Smooth muscle cell (in vitro differentiated cells): ENCODE data around the gene KRT71. TPM values are rescaled to one million over a fixed set of nuclear protein-coding genes. Genes with fewer than 3 reads are reported as not detected.

Source experiments
- DNase-seq: peaks from one replicate; lab custom pipeline; 2025; ENCODE audit not compliant: unreplicated experiment; lab: John Stamatoyannopoulos, UW
- H2AFZ ChIP-seq: fragments of 200-600 bp; sonication (generic); 2 replicates; pipeline ENCODE4 v1.6.0; 2016; ENCODE audit warnings: antibody characterized with exemption, low read depth, mild to moderate bottlenecking
- H3F3A ChIP-seq: fragments of 200-600 bp; sonication (generic); 2 replicates; pipeline ENCODE4 v1.6.0; 2017; ENCODE audit warnings: antibody characterized with exemption, low read depth
- H3K27ac ChIP-seq: fragments of 200-600 bp; sonication (generic); 2 replicates; pipeline ENCODE4 v1.5.1; 2016; ENCODE audit warnings: low read depth, mild to moderate bottlenecking
- H3K27me3 ChIP-seq: fragments of 200-600 bp; sonication (generic); 2 replicates; pipeline ENCODE4 v1.6.1; 2016; ENCODE audit warnings: low read depth, mild to moderate bottlenecking
- H3K36me3 ChIP-seq: fragments of 200-600 bp; sonication (generic); 2 replicates; pipeline ENCODE4 v1.5.1; 2016; ENCODE audit warnings: low read depth
- H3K4me1 ChIP-seq: fragments of 200-600 bp; sonication (generic); 2 replicates; pipeline ENCODE4 v1.5.1; 2016; ENCODE audit warnings: low read depth
- H3K4me2 ChIP-seq: fragments of 200-600 bp; sonication (generic); 2 replicates; pipeline ENCODE4 v1.6.0; 2016; ENCODE audit warnings: mild to moderate bottlenecking
- H3K4me3 ChIP-seq: fragments of 200-600 bp; sonication (generic); 2 replicates; pipeline ENCODE4 v1.5.1; 2016; ENCODE audit warnings: mild to moderate bottlenecking
- H3K79me2 ChIP-seq: fragments of 200-600 bp; sonication (generic); 2 replicates; pipeline ENCODE4 v1.6.0; 2016; ENCODE audit warnings: low read depth, mild to moderate bottlenecking
- H3K9ac ChIP-seq: fragments of 200-600 bp; sonication (generic); 2 replicates; pipeline ENCODE4 v1.6.0; 2016; ENCODE audit warnings: low read depth
- H3K9me3 ChIP-seq: fragments of 200-600 bp; sonication (generic); replicated peaks from 2 replicates; pipeline ENCODE4 v1.5.1; 2016; ENCODE audit warnings: low read depth
- H4K20me1 ChIP-seq: fragments of 200-600 bp; sonication (generic); 2 replicates; pipeline ENCODE4 v1.6.0; 2016; ENCODE audit warnings: low read depth
- WGBS: methylation state at CpG from one replicate; pipeline ENCODE4 v1.1.7; 2016; ENCODE audit warnings: low lambda C conversion rate; 5-methylcytosine and 5-hydroxymethylcytosine counted together
- polyA plus RNA-seq: library from polyadenylated mRNA; unstranded; fragments of >200 nt; fragmentation: Nextera tagmentation; extraction: Ambion mirVana; gene quantifications from 2 replicates; pipeline ENCODE4 v1.2.1, GENCODE V29; 2016
- total RNA-seq: library from RNA; depleted of rRNA; stranded (reverse); fragments of >200 nt; gene quantifications from 2 replicates; pipeline ENCODE4 v1.2.3, GENCODE V29; 2014
- TF ChIP-seq, protein P1 (sequence below): fragments of 200-600 bp; sonication (generic); IDR thresholded peaks from 2 replicates; pipeline ENCODE4 v1.5.1; 2017; ENCODE audit warnings: borderline replicate concordance, mild to moderate bottlenecking, antibody characterized with exemption; ENCODE audit not compliant: insufficient read depth, poor library complexity, severe bottlenecking

The KRT71 gene
- total and polyA plus RNA-seq, 2 experiments from 2014 or later = not detected

GRCh38 chr12:52539821-52540173 is 13.1 kb downstream of the KRT71 start:
- no peak overlapping the region for H3K9ac ChIP-seq
- no peaks in the 10 kb centered on the region for H3K27me3 ChIP-seq
- H3F3A ChIP-seq = peaks cover 5% of the 10 kb centered on the region
- H2AFZ ChIP-seq = no peak overlapping the region
- DNase-seq = no peak
- no peaks in the 10 kb centered on the region for H3K79me2 ChIP-seq
- H3K27ac ChIP-seq = no peak overlapping the region
- no peaks in the 10 kb centered on the region for H3K9me3 ChIP-seq
- H4K20me1 ChIP-seq = no peaks in the 10 kb centered on the region
- TF ChIP-seq, protein P1, sequence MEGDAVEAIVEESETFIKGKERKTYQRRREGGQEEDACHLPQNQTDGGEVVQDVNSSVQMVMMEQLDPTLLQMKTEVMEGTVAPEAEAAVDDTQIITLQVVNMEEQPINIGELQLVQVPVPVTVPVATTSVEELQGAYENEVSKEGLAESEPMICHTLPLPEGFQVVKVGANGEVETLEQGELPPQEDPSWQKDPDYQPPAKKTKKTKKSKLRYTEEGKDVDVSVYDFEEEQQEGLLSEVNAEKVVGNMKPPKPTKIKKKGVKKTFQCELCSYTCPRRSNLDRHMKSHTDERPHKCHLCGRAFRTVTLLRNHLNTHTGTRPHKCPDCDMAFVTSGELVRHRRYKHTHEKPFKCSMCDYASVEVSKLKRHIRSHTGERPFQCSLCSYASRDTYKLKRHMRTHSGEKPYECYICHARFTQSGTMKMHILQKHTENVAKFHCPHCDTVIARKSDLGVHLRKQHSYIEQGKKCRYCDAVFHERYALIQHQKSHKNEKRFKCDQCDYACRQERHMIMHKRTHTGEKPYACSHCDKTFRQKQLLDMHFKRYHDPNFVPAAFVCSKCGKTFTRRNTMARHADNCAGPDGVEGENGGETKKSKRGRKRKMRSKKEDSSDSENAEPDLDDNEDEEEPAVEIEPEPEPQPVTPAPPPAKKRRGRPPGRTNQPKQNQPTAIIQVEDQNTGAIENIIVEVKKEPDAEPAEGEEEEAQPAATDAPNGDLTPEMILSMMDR = no peak
- H3K4me2 ChIP-seq = peak overlapping the region; percentile 68
- no peak overlapping the region for H3K4me3 ChIP-seq
- H3K4me1 ChIP-seq = peaks cover 12% of the 10 kb centered on the region
- 93% methylated on average over 3 of the region's 3 CpGs for WGBS
- H3K36me3 ChIP-seq = no peaks in the 10 kb centered on the region

DNA sequence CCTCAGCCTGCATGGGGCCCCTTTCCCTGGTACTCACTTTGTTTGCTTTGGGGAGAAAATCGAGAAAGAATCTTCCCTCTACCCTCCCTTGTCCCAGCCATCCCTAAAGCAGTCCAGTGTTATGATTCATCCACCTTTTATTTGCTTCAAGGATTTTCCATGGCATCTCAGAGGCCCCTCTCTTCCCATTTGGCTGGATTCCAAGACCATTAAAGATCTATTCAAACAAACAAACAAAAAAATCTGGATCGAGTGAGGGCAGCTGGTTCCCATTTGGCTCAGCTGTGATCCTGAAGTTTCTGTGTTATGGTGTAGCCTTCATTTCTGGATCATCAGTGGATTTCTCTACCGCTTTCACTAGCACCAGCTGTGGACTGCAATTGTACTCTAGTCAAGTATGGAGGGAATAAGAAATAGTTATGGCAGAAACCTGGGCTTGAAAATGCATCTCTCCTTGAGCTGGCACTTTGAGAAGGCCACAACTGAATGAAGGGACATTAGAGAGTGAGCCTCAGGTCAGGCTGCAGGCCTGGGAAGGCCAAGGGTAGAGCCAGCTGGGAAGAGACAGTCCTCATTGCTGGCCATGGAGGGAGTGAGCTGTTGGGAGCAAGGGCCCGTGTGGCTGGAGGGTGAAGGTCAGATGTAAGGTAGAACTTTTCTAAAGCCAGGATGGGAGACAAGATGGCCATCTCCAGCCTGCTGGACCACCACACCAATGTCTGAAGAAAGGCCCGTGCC is 13.7 kb downstream of the KRT71 start:
- peaks cover 5% of the 10 kb centered on the region for H3F3A ChIP-seq
- TF ChIP-seq, protein P1 = no peak
- peak overlapping the region; percentile 68 for H3K4me2 ChIP-seq
- H3K79me2 ChIP-seq = no peaks in the 10 kb centered on the region
- peak overlapping the region; percentile 41 for H3K27ac ChIP-seq
- WGBS = 43% methylated on average over 5 of the region's 5 CpGs
- DNase-seq = no peak
- no peaks in the 10 kb centered on the region for H4K20me1 ChIP-seq
- no peaks in the 10 kb centered on the region for H3K9me3 ChIP-seq
- no peak overlapping the region for H3K9ac ChIP-seq
- H2AFZ ChIP-seq = no peak overlapping the region
- H3K4me1 ChIP-seq = peaks cover 12% of the 10 kb centered on the region
- H3K27me3 ChIP-seq = no peaks in the 10 kb centered on the region
- H3K36me3 ChIP-seq = no peaks in the 10 kb centered on the region
- H3K4me3 ChIP-seq = no peak overlapping the region

GRCh38 chr12:52537101-52537500 is 15.8 kb downstream of the KRT71 start:
- Histone ChIP-seq H3K4me1 (peaks cover 12% of the 10 kb centered on the region), H3K9me3 (no peaks in the 10 kb centered on the region), H4K20me1 (no peaks in the 10 kb centered on the region), H3K9ac (no peak overlapping the region), H3K4me2 (no peak overlapping the region), H3K4me3 (no peak overlapping the region), H2AFZ (no peak overlapping the region), H3K79me2 (no peaks in the 10 kb centered on the region), H3K27ac (no peak overlapping the region), H3F3A (peaks cover 5% of the 10 kb centered on the region), H3K36me3 (no peaks in the 10 kb centered on the region), H3K27me3 (no peaks in the 10 kb centered on the region)
- DNase-seq = no peak
- TF ChIP-seq, protein P1 = no peak
- WGBS = 92% methylated on average over 3 of the region's 3 CpGs

DNA sequence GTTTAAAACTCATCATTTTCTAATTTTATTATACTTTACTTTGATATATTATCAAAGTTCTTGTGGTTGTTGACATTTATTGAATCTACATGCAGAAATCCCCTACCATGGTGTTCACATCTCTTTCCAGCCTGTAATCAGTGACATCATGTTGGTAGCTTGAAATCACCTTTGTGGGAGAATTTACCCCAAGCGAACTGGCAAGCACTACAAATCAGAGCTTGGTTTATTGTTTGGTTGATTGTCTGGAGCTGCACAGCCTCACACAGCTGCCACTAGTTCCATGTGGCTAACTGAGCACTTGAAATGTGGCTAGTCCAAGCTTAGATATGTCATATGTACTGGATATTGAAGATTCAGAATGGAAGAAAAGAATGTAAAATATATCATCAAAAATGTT is 17.4 kb downstream of the KRT71 start:
- 43% methylated on average over 1 of the region's 1 CpG for WGBS
- H3K4me3 ChIP-seq = no peak overlapping the region

More for the DNA sequence above, 17.4 kb downstream of the KRT71 start:
- Histone ChIP-seq H2AFZ (no peak overlapping the region), H3K36me3 (no peaks in the 10 kb centered on the region), H3K9me3 (no peaks in the 10 kb centered on the region), H3K4me1 (peaks cover 12% of the 10 kb centered on the region), H3F3A (peaks cover 5% of the 10 kb centered on the region), H3K4me2 (no peak overlapping the region), H3K27ac (no peak overlapping the region), H3K27me3 (no peaks in the 10 kb centered on the region), H4K20me1 (no peaks in the 10 kb centered on the region), H3K9ac (no peak overlapping the region), H3K79me2 (no peaks in the 10 kb centered on the region)
- TF ChIP-seq, protein P1 = no peak
- DNase-seq = no peak
